Activated CD8-positive, alpha-beta memory T cell treated with anti-CD3 and anti-CD28 coated beads for 36 hours (primary cell): Measurements from ENCODE around the gene UBA5. TPM values are rescaled to one million over a fixed set of nuclear protein-coding genes. Genes with fewer than 3 reads are reported as not detected.

Experiments used
- CTCF ChIA-PET: fragments of 350-600 bp; sonication (Branson Sonifier 250); formaldehyde crosslinking; loops from one replicate; lab custom pipeline; 2021; ENCODE audit warnings: antibody characterized with exemption; lab: Charles Lee
- POLR2A ChIA-PET: fragments of 350-600 bp; sonication (Branson Sonifier 250); formaldehyde crosslinking; loops from one replicate; lab custom pipeline; 2021; ENCODE audit warnings: antibody characterized with exemption; lab: Charles Lee
- total RNA-seq, 2 experiments: library from RNA; stranded (reverse); gene quantifications; one replicate each; pipeline ENCODE4 v1.2.3, GENCODE V29; 2021

Gene UBA5
- total RNA-seq, 2 experiments from 2014 or later, result 60.5 to 63.8 TPM

- ChIA-PET CTCF (interaction anchor here (1.3 kb wide), 1 partner anchor 107 kb away, joined by 4 read pairs; no protein-coding TSS in a partner anchor), POLR2A (no interaction called here)
These were observed 15.1 kb upstream of the UBA5 start for GRCh38 chr3:132645058-132645457.

GRCh38 chr3:132650153-132650552, 10.0 kb upstream of the UBA5 start:
- POLR2A ChIA-PET, result no interaction called here
- CTCF ChIA-PET, result no interaction called here

DNA sequence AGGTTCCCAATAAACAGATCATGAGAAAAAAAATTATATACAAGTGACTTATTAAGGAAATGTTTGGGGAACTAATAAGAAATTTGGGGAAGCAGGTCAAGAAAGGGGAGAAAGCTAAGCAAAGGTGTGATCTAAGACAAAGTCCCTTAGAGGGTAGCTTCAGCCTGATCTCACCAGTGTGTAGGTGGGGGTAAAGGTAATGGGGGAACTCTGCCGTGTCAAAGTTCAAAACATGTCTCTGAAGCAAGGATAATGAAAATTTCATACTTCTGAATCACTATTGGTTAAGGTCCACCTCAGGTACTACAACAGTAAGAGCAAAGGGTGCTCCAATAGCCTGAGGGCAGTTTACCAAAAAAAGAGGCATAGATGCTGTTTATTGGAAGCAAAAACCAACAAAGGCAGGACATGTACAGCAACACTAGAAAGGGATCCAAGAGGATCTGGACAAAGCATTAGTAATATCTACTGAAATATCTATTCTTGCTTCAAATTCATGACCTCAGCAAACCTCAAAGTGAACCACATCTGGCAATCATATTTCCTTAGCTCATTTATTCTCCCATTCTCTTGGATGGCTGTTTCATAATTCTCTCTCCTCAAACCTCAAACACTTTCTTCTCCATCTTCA, 7.4 kb upstream of the UBA5 start:
- POLR2A ChIA-PET, result no interaction called here
- CTCF ChIA-PET, result no interaction called here

DNA sequence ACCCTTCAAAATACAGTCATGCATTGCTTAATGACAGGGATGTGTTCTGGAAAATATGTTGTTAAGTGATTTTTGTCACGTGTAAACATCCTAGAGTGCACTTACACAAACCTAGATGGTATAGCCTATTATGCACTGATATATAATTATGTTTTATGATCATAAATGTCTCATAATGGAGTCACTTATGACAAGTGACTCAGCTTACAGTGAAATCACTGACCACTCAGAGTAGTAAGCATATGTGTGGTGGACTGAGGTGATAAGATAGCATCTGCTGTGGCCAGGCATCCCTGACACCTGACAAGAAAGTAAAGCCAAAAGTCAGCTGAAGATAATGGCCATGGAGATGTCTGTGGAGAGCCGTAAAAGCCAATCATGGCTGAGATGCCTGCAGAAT, 5.9 kb upstream of the UBA5 start:
- ChIA-PET CTCF (no interaction called here), POLR2A (no interaction called here)

GRCh38 chr3:132654721-132655120, 5.4 kb upstream of the UBA5 start:
- POLR2A ChIA-PET, result no interaction called here
- CTCF ChIA-PET, result no interaction called here

GRCh38 chr3:132655471-132655870, 4.7 kb upstream of the UBA5 start:
- CTCF ChIA-PET, result no interaction called here
- POLR2A ChIA-PET, result no interaction called here

DNA sequence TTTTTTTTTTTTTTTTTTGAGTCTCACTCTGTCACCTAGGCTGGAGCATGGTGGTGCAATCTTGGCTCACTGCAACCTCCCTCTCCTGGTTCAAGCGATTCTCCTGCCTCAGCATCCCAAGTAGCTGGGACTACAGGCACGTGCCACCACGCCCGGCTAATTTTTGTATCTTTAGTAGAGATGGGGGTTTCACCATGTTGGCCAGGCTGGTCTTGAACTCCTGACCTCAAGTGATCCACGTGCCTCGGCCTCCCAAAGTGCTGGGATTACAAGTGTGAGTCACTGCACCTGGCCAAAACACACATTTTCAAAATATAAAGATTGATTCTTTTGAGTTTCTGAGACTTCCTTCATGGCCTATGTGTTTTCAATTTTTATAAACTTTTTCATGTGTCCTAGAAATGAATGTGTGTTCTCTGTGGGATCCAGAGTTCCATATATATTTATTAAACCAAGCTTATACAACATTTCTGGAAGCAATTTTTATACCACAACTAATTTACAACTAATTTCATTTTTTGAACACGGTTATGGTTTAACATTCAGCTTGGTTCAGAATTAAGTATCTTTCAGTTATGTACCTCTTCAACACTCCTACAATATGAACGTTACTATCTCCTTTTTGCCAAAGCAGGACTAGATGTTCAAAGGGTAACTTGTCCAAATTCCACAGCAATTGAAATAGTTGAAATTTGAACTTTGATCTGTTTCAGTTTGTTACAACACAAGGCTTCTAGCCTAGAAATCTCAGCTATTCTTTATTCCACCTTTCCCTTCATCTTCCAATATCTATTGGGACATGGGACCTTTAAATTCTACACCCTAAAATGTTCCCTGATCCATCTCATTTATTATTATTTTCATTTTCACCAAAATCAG, 2.0 kb upstream of the UBA5 start:
- ChIA-PET POLR2A (no interaction called here), CTCF (interaction anchor here (0.6 kb wide), 1 partner anchor 16 kb away, joined by 9 read pairs; no protein-coding TSS in a partner anchor)

DNA sequence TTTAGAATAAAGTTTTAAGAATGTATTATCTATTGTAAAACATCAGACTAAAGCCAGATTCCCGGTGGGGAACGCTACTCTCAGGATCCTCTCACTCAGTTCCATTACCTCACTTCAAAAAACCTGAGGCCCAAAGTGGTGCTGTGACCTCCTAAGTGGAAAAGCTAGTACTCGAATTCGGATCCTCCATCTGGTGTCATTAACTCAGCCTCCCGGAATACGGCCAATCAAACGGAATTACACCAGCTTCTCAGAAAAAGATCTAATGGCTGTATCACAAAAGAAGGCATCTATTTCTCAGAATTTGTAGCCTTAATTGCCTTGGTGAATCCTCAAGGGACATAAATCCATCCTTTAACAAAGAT, 1.1 kb upstream of the UBA5 start:
- ChIA-PET POLR2A (no interaction called here), CTCF (no interaction called here)

DNA sequence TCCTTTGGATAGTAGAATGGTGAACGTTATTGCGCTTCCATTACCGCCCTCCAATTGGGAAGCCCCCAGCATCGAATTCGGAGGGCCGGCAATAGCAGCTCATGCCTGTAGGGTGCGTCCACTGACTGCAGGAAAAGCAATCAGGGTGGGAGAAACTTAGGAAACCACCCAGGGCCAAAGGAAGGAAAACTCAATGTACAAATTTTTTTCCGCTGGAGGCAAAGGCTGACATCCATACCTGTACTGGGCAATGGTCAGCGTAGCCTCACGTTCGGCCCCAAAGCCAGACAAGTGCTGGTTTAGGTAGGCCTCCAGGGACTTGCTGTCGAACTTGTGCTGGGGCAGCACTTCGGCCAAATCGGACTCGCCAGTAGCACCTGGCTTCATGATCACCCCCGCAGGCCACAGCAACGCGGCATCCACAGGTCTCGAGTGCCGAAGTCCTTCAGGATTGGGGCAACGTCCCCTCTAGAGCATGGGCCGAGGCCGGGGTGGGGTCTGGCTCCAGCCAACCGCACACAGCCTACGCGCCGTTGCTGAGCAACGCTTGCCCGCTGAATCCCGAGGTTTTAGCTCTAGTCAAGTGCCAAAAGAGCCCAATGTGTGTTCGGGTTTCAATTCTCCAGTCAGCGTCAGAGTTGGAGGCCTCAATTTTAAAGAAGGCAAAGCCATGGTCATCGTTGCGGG, 621 bp upstream of the UBA5 start, which contains the start of gene ACAD11:
Gene ACAD11 (minus strand): TSS at position 445 of the 687 bp plus-strand sequence. CDS start 58 bp downstream, at position 387.
- ChIA-PET CTCF (no interaction called here), POLR2A (interaction anchor here (0.6 kb wide), 1 partner anchor 1145 kb away, joined by 3 read pairs; no protein-coding TSS in a partner anchor)

DNA sequence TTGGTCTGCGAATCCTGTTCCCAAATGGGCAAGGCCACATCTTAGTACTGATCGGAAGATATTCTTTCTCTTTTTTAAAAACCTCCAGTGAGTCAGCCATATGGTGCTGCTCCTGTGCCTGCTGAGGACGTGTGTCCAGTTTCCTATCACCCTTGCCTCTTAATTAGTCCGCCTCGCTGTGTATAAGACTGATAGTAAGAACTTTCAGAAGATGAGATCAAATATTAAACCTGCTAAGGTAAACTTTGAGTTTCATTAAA, 612 bp downstream of the UBA5 start:
- ChIA-PET POLR2A (interaction anchor here (0.9 kb wide), 1 partner anchor 9 kb away, joined by 3 read pairs; no protein-coding TSS in a partner anchor), CTCF (interaction anchor here (0.6 kb wide), 1 partner anchor 201 kb away, joined by 3 read pairs; no protein-coding TSS in a partner anchor)

GRCh38 chr3:132661101-132661500, 972 bp downstream of the UBA5 start:
- ChIA-PET CTCF (interaction anchor here (0.6 kb wide), 1 partner anchor 201 kb away, joined by 3 read pairs; no protein-coding TSS in a partner anchor), POLR2A (interaction anchor here (0.7 kb wide), 1 partner anchor 49 kb away, joined by 3 read pairs; no protein-coding TSS in a partner anchor)

- ChIA-PET CTCF (interaction anchor here (0.6 to 1.2 kb wide), 3 partner anchors 9 to 1686 kb away, joined by 3 read pairs; no protein-coding TSS in a partner anchor), POLR2A (no interaction called here)
These were observed 2.1 kb downstream of the UBA5 start for GRCh38 chr3:132662212-132662611.

DNA sequence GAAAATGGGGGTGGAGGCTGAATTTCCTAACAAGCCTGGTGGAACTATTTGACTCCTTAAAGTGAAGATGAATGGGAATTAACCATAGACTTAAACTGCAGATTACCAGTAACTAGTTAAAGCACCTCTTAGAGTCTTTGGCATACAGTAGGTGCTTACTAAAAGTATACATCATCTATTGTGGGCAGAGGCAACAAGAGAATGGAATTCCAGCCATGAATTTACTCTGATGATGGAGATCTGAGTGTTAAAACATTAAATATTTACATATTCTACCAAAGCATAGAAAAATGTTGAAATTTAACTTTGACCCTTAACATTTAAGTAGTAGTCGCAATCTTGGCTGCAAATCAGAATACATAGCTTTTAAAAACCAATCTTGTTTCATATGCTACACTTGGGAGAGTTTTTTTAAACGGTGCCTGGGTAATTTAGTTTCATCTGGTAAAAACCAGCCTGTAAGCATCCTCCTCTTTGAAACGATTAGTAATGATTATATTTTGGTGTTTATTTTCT, 5.2 kb downstream of the UBA5 start:
- CTCF ChIA-PET, result no interaction called here
- POLR2A ChIA-PET, result no interaction called here

- CTCF ChIA-PET, result no interaction called here
- POLR2A ChIA-PET, result interaction anchor here (1.1 kb wide), 1 partner anchor 9 kb away, joined by 3 read pairs; the partner anchor contains the start of gene UBA5
These were observed 9.2 kb downstream of the UBA5 start for GRCh38 chr3:132669256-132669777.

DNA sequence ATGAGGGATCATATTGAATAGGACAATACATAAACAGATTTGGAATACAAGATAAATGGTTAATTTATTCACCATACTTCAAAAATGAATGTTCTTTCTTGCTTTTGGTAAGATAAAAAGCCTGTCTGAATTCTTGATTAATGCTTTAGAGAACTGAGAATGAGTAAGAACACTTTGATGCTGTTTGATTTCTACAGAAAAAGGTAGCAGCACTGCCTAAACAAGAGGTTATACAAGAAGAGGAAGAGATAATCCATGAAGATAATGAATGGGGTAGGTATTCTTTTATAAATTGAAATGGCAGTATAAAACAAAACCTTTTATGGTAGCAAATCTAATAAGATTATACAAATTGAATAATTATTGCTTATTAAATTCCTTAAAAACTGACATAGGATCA, 15.3 kb downstream of the UBA5 start:
- CTCF ChIA-PET, result no interaction called here
- POLR2A ChIA-PET, result no interaction called here

- ChIA-PET CTCF (no interaction called here), POLR2A (no interaction called here)
These were observed 19.8 kb downstream of the UBA5 start for GRCh38 chr3:132679911-132680310.

DNA sequence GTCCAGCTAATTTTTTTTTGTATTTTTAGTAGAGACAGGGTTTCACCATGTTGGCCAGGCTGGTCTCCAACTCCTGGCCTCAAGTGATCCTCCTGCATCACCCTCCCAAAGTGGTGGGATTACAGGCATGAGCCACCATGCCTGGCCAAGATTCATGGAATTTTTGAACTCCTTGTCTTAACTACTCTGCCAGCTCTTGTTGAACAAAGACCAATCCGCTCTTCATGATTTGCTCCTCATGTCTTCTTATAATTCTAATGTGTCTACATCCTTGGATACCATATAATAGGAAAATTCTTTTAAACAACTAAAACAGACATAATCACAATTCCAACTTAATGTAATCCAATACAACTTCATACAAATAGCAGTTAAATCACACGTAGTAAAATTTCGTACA, 21.3 kb downstream of the UBA5 start:
- ChIA-PET POLR2A (no interaction called here), CTCF (no interaction called here)

DNA sequence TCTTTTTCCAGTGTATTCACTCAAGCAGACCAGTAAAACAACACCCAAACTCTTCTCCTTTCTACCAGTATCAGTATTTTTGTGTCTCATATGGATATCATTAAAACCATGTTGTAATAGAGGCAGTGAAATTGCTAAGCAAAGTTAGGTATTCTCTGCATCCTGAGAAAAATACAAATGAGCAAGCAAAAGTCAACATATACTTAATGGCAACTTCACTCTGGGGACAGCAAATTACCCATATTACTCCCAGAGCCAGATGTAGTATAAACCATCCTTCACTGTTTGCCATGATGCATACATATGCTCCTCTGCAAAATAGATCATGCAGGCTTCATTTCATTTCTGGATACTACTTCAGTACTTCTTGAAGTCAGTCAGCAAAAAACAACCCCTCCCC, 22.1 kb downstream of the UBA5 start:
- CTCF ChIA-PET, result no interaction called here
- POLR2A ChIA-PET, result no interaction called here

DNA sequence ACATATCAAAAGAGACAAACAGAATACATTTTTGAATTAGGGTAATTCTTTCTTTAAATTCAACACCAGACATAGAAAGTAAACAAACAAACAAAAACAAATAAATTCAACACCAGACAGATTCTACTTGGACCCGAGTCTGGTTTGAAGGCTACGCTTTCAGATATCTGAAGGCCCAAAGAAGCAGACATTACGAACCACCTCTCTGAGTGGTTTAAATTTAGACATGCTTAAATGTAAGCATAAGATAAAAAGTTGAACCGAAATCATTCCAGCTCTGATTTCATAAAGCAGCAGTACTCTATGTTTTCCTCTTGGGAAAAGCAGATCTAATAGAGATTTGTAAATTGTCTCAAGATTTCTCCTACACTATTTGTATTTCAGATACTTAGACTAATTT, 29.9 kb downstream of the UBA5 start:
- POLR2A ChIA-PET, result no interaction called here
- CTCF ChIA-PET, result interaction anchor here (0.5 kb wide), 1 partner anchor 8 kb away, joined by 3 read pairs; no protein-coding TSS in a partner anchor
